HL-60 (cell line): ENCODE data around the gene YIF1A.

ENCODE experiments used
- CTCF ChIP-seq: IDR thresholded peaks from one replicate; pipeline ENCODE4 v1.5.1; 2011; ENCODE audit warnings: low read length, control low read depth, inconsistent platforms; ENCODE audit not compliant: insufficient read depth
- GABPA ChIP-seq: IDR thresholded peaks from 2 replicates; pipeline ENCODE4 v1.6.1; 2012; ENCODE audit warnings: low read depth
- POLR2AphosphoS5 ChIP-seq: IDR thresholded peaks from 2 replicates; pipeline ENCODE4 v1.6.1; 2012; ENCODE audit warnings: low read depth
- SPI1 ChIP-seq: IDR thresholded peaks from 2 replicates; pipeline ENCODE4 v1.6.1; 2012; ENCODE audit warnings: low read depth, mild to moderate bottlenecking, borderline replicate concordance
- TF ChIP-seq, protein P1 (sequence below): IDR thresholded peaks from 2 replicates; pipeline ENCODE4 v1.6.1; 2012; ENCODE audit warnings: low read depth; ENCODE audit not compliant: insufficient replicate concordance

GRCh38 chr11:66312549-66313320 lies 23.8 kb upstream of the YIF1A start:
- TF ChIP-seq POLR2AphosphoS5 (no peak), CTCF (no peak), GABPA (no peak), SPI1 (no peak)
- TF ChIP-seq, protein P1, sequence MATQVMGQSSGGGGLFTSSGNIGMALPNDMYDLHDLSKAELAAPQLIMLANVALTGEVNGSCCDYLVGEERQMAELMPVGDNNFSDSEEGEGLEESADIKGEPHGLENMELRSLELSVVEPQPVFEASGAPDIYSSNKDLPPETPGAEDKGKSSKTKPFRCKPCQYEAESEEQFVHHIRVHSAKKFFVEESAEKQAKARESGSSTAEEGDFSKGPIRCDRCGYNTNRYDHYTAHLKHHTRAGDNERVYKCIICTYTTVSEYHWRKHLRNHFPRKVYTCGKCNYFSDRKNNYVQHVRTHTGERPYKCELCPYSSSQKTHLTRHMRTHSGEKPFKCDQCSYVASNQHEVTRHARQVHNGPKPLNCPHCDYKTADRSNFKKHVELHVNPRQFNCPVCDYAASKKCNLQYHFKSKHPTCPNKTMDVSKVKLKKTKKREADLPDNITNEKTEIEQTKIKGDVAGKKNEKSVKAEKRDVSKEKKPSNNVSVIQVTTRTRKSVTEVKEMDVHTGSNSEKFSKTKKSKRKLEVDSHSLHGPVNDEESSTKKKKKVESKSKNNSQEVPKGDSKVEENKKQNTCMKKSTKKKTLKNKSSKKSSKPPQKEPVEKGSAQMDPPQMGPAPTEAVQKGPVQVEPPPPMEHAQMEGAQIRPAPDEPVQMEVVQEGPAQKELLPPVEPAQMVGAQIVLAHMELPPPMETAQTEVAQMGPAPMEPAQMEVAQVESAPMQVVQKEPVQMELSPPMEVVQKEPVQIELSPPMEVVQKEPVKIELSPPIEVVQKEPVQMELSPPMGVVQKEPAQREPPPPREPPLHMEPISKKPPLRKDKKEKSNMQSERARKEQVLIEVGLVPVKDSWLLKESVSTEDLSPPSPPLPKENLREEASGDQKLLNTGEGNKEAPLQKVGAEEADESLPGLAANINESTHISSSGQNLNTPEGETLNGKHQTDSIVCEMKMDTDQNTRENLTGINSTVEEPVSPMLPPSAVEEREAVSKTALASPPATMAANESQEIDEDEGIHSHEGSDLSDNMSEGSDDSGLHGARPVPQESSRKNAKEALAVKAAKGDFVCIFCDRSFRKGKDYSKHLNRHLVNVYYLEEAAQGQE = no peak
